SK-N-MC (cell line): ENCODE measurements around the gene OSER1.

Source experiments
- EZH2 ChIP-seq: fragments of 200-600 bp; sonication (generic); IDR thresholded peaks from one replicate; pipeline ENCODE4 v1.6.1; 2017; ENCODE audit warnings: antibody characterized with exemption
- POLR2AphosphoS5 ChIP-seq: IDR thresholded peaks from 2 replicates; pipeline ENCODE4 v1.6.1; 2012; ENCODE audit warnings: mild to moderate bottlenecking, low read depth, low read length, borderline replicate concordance

DNA sequence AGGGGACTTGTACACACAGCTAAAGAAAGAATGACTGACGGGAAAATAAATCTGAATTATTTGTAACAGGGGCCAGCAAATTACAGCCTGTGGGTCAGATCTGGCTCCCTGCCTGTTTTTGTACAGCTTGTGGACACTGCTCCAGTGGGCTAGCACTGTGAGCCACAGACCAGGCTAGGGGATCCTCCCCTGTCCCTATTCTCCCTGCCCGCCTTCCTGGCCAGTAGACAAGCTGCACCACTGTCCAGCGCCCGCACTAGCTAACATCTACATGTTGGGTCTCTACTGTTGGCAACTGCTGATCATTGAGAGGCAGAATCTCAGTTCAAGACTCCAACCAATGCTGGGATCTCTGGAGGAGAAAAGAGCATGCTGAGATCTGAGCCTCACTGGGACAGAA, 10.7 kb downstream of the OSER1 start:
- TF ChIP-seq EZH2: no peak
- TF ChIP-seq POLR2AphosphoS5: no peak
